Activated CD8-positive, alpha-beta memory T cell treated with anti-CD3 and anti-CD28 coated beads, Interleukin-2, amount 50 U/mL, for 24 hours (primary cell): Measurements from ENCODE around the gene STXBP5L.
"Not testable (repeated sequence)": the region's sequence is repeated elsewhere in the genome, so short reads cannot be mapped to it uniquely, and the experiment has no call there.

Experiments
- DNase-seq: peaks from one replicate; pipeline ENCODE4 v3.0.0-alpha.2; 2020; ENCODE audit errors: extremely low read depth

Gene STXBP5L

GRCh38 chr3:120908030-120908794, at the start of gene STXBP5L:
TSS of gene STXBP5L (plus strand) at chr3:120908205. CDS start at chr3:120909579, 1,374 bp downstream.
- no peak for DNase-seq

GRCh38 chr3:120858521-120858920, 49.5 kb upstream of the STXBP5L start:
- no peak for DNase-seq

DNA sequence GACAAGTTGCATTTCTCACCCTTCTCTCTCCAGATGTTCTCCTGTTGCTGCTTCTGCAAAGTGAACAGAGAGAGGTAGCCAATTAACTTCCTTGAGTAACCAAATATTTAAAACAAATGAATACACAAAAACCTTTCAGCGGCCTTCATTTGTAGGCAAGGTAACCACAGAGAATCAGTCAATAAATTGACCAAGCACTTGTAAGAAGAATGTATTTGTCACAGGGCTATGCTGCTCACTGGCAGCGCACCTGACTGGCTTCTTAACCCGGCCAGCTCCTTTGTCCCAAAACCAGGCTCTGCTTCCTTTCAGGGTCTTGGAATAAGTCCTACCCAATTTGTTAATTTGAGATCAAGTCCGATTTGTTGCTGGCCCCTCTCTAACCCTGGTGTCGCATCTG, 43.5 kb upstream of the STXBP5L start:
- DNase-seq = no peak

DNA sequence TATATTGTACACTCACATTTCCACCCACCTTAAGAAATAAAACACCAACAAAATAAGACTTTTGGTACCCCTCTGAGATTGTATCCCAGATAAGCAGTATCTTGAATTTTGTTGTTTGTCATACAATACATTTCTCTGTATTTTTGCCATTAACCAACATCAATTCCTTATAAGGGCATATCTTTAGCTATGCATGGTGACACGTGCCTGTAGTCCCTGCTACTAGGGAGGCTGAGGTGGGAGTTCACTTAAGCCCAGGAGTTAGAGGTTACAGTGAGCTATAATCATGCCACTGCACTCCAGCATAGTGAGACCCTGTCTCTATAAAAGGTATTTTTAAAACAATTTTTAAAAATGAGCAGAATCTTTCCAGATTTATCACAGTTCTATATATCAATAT, 32.5 kb upstream of the STXBP5L start:
- no peak for DNase-seq

- no peak for DNase-seq
Observed at GRCh38 chr3:120875989-120876388, 32.0 kb upstream of the STXBP5L start.

- DNase-seq = no peak
Observed at GRCh38 chr3:120879411-120879810, 28.6 kb upstream of the STXBP5L start.

DNA sequence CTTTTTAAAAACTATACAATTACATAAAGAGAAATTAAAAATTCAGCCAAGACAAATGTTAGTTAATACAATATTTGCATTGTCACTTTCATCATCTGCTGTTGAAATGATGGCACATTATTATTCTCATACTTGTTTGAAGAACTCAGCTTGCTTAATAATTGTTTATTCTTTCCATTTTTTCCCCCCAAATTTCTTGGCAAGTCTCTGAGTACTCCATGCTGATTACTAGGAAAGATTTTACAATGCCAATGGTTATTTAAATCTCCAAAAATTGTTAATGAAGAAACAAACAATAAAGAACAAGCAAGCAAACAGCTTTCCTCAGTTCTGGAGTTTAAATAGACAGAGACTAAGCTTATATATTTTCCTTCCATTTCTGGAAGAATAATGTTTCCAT, 15.1 kb upstream of the STXBP5L start:
- no peak for DNase-seq

GRCh38 chr3:120894316-120895057, 13.5 kb upstream of the STXBP5L start:
- no peak for DNase-seq

- DNase-seq = not testable (repeated sequence)
Observed at GRCh38 chr3:120901716-120902115, 6.3 kb upstream of the STXBP5L start.

- no peak for DNase-seq
Observed at GRCh38 chr3:120903221-120903620, 4.8 kb upstream of the STXBP5L start.

DNA sequence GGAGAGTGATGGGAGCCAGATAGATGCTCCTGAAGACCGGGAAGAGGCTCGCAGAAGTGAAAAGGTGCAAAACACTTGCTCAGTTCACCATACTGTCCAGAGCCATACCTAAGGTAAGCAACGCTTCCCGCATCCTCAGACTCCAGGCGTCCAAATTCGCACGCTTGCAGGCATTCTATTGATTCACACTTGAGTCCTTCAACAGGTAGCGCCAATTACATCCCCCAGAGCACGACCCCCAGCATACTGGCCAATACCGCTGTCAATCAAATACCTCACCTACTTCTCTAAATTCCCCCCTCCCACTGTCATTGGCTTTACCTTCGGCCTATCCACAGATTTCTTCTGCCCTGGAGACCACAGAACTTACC, 361 bp upstream of the STXBP5L start:
- no peak for DNase-seq

DNA sequence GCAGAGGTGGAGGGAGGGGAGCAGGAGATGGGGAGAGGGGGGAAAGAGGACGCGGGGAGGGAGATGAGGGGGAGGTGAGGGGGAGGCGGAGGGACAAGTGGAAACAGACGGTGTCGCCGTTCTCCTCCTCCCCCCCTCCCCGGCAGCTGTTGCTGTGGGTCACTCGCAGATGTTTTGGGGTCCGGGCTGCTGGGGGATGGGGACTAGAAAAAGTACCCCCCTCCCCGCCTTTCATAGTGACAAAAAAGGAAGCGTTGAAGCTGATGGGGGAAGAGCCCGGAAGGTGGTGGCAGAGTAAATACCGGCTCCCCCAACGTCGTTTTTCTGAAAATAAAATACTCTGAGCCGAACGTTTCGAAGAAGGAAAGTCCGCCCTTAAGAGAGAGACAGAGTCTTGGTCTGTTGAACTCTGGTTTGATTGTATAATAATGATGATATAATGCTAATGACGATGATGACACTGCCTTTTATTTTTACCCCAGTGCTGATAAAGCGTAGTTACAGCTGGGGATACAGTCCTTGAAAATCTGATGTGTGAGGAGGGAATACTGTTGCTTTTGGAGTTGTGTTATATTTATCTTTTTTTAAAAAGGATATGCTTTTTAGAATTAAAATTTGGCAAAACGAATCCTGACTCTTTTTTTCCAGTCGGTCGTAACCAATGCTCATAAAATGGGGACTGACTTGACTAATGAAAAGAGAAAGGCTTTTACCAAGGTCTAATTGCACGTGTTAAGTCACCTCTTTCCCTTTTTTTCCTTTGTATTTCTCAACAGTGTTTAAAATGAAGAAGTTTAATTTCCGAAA, 993 bp downstream of the STXBP5L start:
- no peak for DNase-seq

DNA sequence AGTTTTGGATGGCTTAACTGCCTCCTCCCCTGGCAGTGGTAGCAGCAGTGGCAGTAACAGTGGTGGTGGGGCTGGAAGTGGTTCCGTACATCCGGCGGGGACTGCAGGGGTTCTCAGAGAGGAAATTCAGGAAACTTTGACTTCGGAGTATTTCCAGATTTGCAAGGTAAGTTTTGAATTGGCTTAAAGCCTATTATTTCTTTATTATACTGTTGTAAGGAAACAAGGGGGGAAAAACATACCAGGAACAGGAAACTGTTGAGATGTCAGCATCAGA, 1.5 kb downstream of the STXBP5L start:
- no peak for DNase-seq

GRCh38 chr3:120926146-120926545, 18.1 kb downstream of the STXBP5L start:
- no peak for DNase-seq

DNA sequence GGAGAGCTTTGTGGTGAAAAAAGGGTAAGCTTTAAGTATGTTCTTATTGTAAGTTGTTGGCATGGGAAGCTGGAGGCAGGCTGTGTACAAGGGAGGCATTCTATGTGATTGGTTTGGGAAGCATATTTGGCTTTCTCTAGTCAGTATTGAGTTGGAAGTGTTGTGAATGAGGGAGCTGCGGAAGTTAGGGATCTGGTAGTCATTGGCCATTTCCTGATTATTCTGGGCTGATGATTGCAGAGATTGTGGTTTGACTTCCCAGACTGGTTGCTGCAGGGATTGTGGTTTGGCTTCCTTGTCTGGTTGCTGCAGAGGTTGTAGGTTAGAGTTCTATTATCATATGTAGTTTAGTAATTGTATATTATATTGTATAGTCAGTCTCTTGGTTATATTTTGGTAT, 21.0 kb downstream of the STXBP5L start:
- DNase-seq = no peak

DNA sequence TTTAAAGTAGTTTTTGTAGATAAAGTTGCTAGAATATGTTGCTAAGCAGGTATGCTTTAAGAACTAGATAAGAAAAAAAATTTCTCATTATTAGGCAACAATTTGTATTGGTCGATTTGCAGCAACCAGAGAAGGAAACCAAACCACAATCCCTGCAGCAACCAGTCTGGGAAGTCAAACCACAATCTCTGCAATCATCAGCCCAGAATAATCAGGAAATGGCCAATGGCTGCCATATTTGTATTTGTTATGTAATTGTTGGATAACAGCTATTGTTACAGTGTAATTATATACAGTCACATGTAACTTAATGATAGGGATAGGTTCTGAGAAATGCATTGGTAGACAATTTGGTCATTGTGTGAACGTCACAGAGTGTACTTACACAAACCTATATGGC, 23.6 kb downstream of the STXBP5L start:
- no peak for DNase-seq

GRCh38 chr3:120956143-120956542, 48.1 kb downstream of the STXBP5L start:
- no peak for DNase-seq

DNA sequence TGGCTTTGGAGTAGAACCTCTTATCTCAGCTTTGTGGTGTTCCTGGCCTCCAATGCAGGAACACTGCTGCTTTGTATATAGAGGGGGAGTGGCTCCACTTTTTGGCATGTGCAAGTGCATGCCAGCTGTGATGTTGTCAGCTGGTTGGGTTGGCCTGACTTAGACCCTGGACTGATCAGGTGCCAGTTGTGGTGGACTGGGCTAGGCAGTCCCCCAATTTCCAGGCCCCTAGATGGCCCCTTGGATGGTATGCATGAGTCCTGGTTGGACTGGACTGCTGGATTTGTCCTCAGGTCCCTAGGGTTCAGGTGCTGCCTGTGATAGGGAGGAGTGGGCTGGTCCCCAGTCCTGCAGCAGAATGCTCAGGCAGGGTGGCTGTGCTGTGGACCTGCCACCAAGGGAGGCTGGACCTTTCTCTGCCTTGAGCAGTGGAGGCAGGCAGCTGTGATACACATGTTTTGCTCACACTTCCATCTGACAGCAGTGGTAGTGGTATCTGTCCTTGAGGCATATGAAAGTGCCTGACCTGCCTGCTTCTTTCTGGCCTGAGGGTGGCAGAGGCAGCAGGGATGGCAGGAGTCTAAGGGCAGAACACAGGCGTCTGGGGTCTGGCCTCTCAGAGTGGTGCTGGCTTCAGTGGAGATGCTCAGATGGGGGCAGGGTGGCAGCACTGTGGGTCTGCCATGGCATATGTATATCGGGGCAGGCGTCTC, 74.8 kb downstream of the STXBP5L start:
- no peak for DNase-seq

GRCh38 chr3:120983321-120983665, 75.3 kb downstream of the STXBP5L start:
- DNase-seq = no peak

GRCh38 chr3:120983841-120984240, 75.8 kb downstream of the STXBP5L start:
- DNase-seq = no peak

DNA sequence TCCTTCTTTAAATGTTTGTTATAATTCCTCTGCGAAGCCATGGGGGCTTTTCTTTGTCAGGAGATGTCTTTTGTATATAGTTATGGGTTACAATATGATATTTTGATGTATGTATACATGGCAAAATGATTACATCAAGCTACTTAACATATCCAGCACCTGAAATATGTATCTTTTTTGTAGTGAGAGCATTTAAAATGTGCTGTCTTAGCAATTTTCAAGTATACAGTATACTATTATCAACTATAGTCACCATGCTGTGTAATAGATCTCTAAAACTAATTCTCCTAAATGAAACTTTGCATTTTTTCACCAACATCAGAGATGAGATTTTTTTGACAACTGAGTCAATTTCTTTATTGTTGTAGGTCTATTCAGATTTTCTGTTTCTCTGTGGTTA, 77.2 kb downstream of the STXBP5L start:
- DNase-seq = no peak

GRCh38 chr3:120988994-120989393, 81.0 kb downstream of the STXBP5L start:
- DNase-seq = no peak
